ENCODE results near the gene PROX1. TPM values are rescaled to one million over a fixed set of nuclear protein-coding genes. Genes with fewer than 3 reads are reported as not detected.

The PROX1 gene
- total and polyA plus RNA-seq, 2 of the 8 experiments (the other 6 are each of a cell fraction or from before 2014, with no cell fraction given) = 0.30 to 2.0 TPM

DNA sequence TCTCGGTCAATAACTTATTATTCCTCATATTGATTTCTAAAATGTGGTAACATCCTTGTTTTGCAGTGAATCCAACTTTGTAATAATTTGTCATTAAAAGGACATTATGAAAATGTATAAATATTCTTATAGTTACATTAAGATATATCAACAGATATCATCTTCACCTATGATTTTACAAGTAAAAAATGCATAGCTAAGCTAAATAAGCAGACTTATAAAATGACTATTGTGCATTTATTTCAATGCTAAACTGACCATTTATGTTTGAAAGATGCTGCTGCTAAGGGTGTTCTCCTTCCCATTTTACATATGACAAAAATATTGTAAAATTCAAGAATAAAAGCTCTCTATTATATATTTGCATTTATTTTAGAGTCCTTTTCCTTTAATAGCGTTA lies 7.8 kb downstream of the PROX1 start (continued):
- no peak for TF ChIP-seq POLR2A (IDR thresholded peaks at IDR 0.05; ENCODE audit: control extremely low read depth in 1 of 2, low read depth in 2 of 2, low read length in 2 of 2)
- TF ChIP-seq JUND (IDR thresholded peaks at IDR 0.05; ENCODE audit: low read length) = no peak
- no peak for TF ChIP-seq MAX (IDR thresholded peaks at IDR 0.05)
